NOMO-1 treated with dmso at 0.1 percent for 144 hours (cell line): ENCODE data around the gene ITGB3.

Experiments used
- DNase-seq: peaks from one replicate; lab custom pipeline; 2025; ENCODE audit not compliant: unreplicated experiment; lab: John Stamatoyannopoulos, UW

The ITGB3 gene

GRCh38 chr17:47325176-47325575 is 71.5 kb downstream of the ITGB3 start:
- DNase-seq = no peak

- no peak for DNase-seq
Measured at GRCh38 chr17:47330548-47330947, 76.9 kb downstream of the ITGB3 start.

GRCh38 chr17:47332287-47332686 is 78.7 kb downstream of the ITGB3 start:
- no peak for DNase-seq

- no peak for DNase-seq
Measured at GRCh38 chr17:47335101-47335936, 81.7 kb downstream of the ITGB3 start.

- no peak for DNase-seq
Measured at GRCh38 chr17:47338026-47338425, 84.4 kb downstream of the ITGB3 start.

- no peak for DNase-seq
Measured at GRCh38 chr17:47352848-47353247, 99.2 kb downstream of the ITGB3 start.

GRCh38 chr17:47358652-47359051 is 105.0 kb downstream of the ITGB3 start:
- no peak for DNase-seq
